Measurements from ENCODE around the gene FN3KRP.
"Not testable (repeated sequence)": the region's sequence is repeated elsewhere in the genome, so short reads cannot be mapped to it uniquely, and the experiment has no call there.

The FN3KRP gene

GRCh38 chr17:82743344-82744219, 27.1 kb downstream of the FN3KRP start:
- DNase-seq (ENCODE audit: low read depth), result no peak

- not testable (repeated sequence) for DNase-seq (ENCODE audit: low read depth)
These were observed 28.2 kb downstream of the FN3KRP start for GRCh38 chr17:82744736-82745135.

GRCh38 chr17:82745524-82745923, 29.0 kb downstream of the FN3KRP start:
- no peak for DNase-seq (ENCODE audit: low read depth)

- DNase-seq (ENCODE audit: low read depth), result no peak
These were observed 32.2 kb downstream of the FN3KRP start for GRCh38 chr17:82748756-82749155.

GRCh38 chr17:82750241-82750908, 33.9 kb downstream of the FN3KRP start:
- DNase-seq (ENCODE audit: low read depth), result no peak

GRCh38 chr17:82751171-82751570, 34.7 kb downstream of the FN3KRP start:
- no peak for DNase-seq (ENCODE audit: low read depth)

GRCh38 chr17:82751571-82752370, 35.3 kb downstream of the FN3KRP start, which contains the start of gene TBCD:
TBCD (plus strand) TSS chr17:82752065; CDS start chr17:82752194, 129 bp downstream.
- DNase-seq (ENCODE audit: low read depth), result peak; percentile 83

GRCh38 chr17:82752371-82753200, 36.1 kb downstream of the FN3KRP start:
- no peak for DNase-seq (ENCODE audit: low read depth)

GRCh38 chr17:82753201-82753464, 36.6 kb downstream of the FN3KRP start:
- DNase-seq (ENCODE audit: low read depth), result no peak

GRCh38 chr17:82754297-82755208, 38.0 kb downstream of the FN3KRP start:
- no peak for DNase-seq (ENCODE audit: low read depth)

- DNase-seq (ENCODE audit: low read depth), result no peak
These were observed 39.7 kb downstream of the FN3KRP start for GRCh38 chr17:82756166-82756565.

GRCh38 chr17:82765371-82765770, 48.9 kb downstream of the FN3KRP start:
- DNase-seq (ENCODE audit: low read depth), result no peak

GRCh38 chr17:82767041-82767754, 50.7 kb downstream of the FN3KRP start:
- DNase-seq (ENCODE audit: low read depth), result no peak

GRCh38 chr17:82769041-82769440, 52.5 kb downstream of the FN3KRP start:
- no peak for DNase-seq (ENCODE audit: low read depth)

- peak; percentile 52 for DNase-seq (ENCODE audit: low read depth)
These were observed 55.5 kb downstream of the FN3KRP start for GRCh38 chr17:82772026-82772425.

- DNase-seq (ENCODE audit: low read depth), result not testable (repeated sequence)
These were observed 58.0 kb downstream of the FN3KRP start for GRCh38 chr17:82774456-82774855.

- DNase-seq (ENCODE audit: low read depth), result no peak
These were observed 58.7 kb downstream of the FN3KRP start for GRCh38 chr17:82775001-82775823.

GRCh38 chr17:82776454-82776853, 59.9 kb downstream of the FN3KRP start:
- no peak for DNase-seq (ENCODE audit: low read depth)

Measured in fibroblast of the conjunctiva (primary cell).